ENCODE measurements around the gene TEX14.

Gene TEX14

GRCh38 chr17:58611331-58611730 is 80.5 kb downstream of the TEX14 start:
- no peak overlapping the region for H3K4me3 ChIP-seq (ENCODE audit: low read depth, low read length)
- TF ChIP-seq CTCF (IDR thresholded peaks at IDR 0.05; ENCODE audit: low read depth, low read length), result no peak

- no peak for TF ChIP-seq CTCF (IDR thresholded peaks at IDR 0.05; ENCODE audit: low read depth, low read length)
- H3K4me3 ChIP-seq (ENCODE audit: low read depth, low read length), result no peak overlapping the region
Measured at GRCh38 chr17:58606934-58607333, 84.9 kb downstream of the TEX14 start.

GRCh38 chr17:58605986-58606385 is 85.9 kb downstream of the TEX14 start:
- no peak for TF ChIP-seq CTCF (IDR thresholded peaks at IDR 0.05; ENCODE audit: low read depth, low read length)
- H3K4me3 ChIP-seq (ENCODE audit: low read depth, low read length), result no peak overlapping the region

- no peak for TF ChIP-seq CTCF (IDR thresholded peaks at IDR 0.05; ENCODE audit: low read depth, low read length)
- H3K4me3 ChIP-seq (ENCODE audit: low read depth, low read length), result no peak overlapping the region
Measured at GRCh38 chr17:58605470-58605869, 86.4 kb downstream of the TEX14 start.

GRCh38 chr17:58601976-58602375 is 89.9 kb downstream of the TEX14 start:
- no peak for TF ChIP-seq CTCF (IDR thresholded peaks at IDR 0.05; ENCODE audit: low read depth, low read length)
- no peak overlapping the region for H3K4me3 ChIP-seq (ENCODE audit: low read depth, low read length)

- no peak for TF ChIP-seq CTCF (IDR thresholded peaks at IDR 0.05; ENCODE audit: low read depth, low read length)
- H3K4me3 ChIP-seq (ENCODE audit: low read depth, low read length), result no peak overlapping the region
Measured at GRCh38 chr17:58597371-58597770, 94.5 kb downstream of the TEX14 start.

- H3K4me3 ChIP-seq (ENCODE audit: low read depth, low read length), result no peak overlapping the region
- TF ChIP-seq CTCF (IDR thresholded peaks at IDR 0.05; ENCODE audit: low read depth, low read length), result no peak
Measured at GRCh38 chr17:58595194-58595792, 96.6 kb downstream of the TEX14 start.

Measured in WI38 (cell line).